ENCODE measurements around the gene PRKAG1.

DNA sequence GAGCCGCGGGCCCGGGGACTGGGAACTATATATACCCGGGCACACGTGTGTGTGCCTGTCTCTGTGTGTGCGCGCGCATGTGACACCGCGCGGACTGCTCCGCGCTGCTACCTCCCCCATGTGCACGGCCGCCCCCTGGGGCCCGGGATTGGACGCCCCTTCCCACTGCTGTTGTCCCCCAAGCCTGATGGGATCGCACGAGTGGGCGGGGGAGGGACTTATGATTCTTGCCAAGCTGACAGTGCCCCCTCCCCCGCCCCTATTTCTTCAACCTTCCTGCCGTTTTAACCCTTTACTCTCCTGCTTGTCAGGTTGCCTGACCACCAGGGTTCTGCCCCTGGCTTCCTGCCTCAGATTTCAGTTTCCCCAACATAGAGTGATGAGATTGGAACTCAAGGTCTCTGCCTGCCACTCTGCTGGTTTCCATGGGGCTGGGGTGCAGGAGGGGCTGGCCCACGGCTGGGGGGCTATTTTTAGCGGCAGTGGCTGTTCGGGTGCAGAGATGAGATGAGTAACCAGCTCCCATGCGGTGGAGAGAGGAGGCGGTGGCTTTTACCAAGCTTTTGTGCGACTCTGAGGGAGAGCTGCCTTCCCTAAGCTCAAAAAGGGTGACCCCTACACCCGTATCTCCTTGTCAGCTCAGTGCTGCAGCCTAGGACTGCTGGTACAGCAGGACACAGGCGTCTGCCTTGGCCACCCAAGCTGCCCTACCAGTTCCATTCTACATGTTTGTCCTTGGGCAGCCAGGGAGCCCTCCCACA is 19.0 kb downstream of the PRKAG1 start, which contains the start of gene DDN:
- TF ChIP-seq CTCF (IDR thresholded peaks at IDR 0.05) (no peak), POLR2A (IDR thresholded peaks at IDR 0.05; ENCODE audit: low read depth) (no peak)
